Trophoblast cell (in vitro differentiated cells and primary cell): Measurements from ENCODE around the gene TLE4.
"Not testable (repeated sequence)": the region's sequence is repeated elsewhere in the genome, so short reads cannot be mapped to it uniquely, and the experiment has no call there.

Experiments
- DNase-seq, 2 donors: peaks; one replicate each; pipeline ENCODE4 v3.0.0-alpha.2; 2016
- H2AFZ ChIP-seq: 2 replicates; pipeline ENCODE4 v1.6.1; 2013; ENCODE audit warnings: low read length, moderate library complexity, mild to moderate bottlenecking; ENCODE audit not compliant: insufficient read depth, poor library complexity
- H2AK5ac ChIP-seq: 2 replicates; pipeline ENCODE4 v1.6.1; 2013; ENCODE audit warnings: mild to moderate bottlenecking, low read length
- H2BK120ac ChIP-seq: 2 replicates; pipeline ENCODE4 v1.6.1; 2013; ENCODE audit warnings: low read length, mild to moderate bottlenecking, moderate library complexity; ENCODE audit not compliant: insufficient read depth, poor library complexity
- H2BK12ac ChIP-seq: 2 replicates; pipeline ENCODE4 v1.6.1; 2013; ENCODE audit warnings: mild to moderate bottlenecking, low read length, moderate library complexity
- H2BK5ac ChIP-seq: 2 replicates; pipeline ENCODE4 v1.6.1; 2013; ENCODE audit warnings: low read length, low read depth, moderate library complexity, mild to moderate bottlenecking; ENCODE audit not compliant: poor library complexity
- H3K14ac ChIP-seq: 2 replicates; pipeline ENCODE4 v1.6.1; 2013; ENCODE audit warnings: mild to moderate bottlenecking, low read length
- H3K18ac ChIP-seq: 2 replicates; pipeline ENCODE4 v1.6.1; 2013; ENCODE audit warnings: mild to moderate bottlenecking, low read length
- H3K23ac ChIP-seq: 2 replicates; pipeline ENCODE4 v1.6.1; 2013; ENCODE audit warnings: low read length
- H3K27ac ChIP-seq: 2 replicates; pipeline ENCODE4 v1.5.1; 2013; ENCODE audit warnings: low read depth, mild to moderate bottlenecking, inconsistent platforms, low read length, moderate library complexity
- H3K27me3 ChIP-seq: 2 replicates; pipeline ENCODE4 v1.6.1; 2013; ENCODE audit warnings: inconsistent platforms, mild to moderate bottlenecking, low read length, moderate library complexity; ENCODE audit not compliant: insufficient read depth
- H3K36me3 ChIP-seq, 2 experiments: 1 replicate in 1 of 2; 2 replicates in 1 of 2; pipeline ENCODE4 v1.6.1; 2013; ENCODE audit warnings: low read length in 2 of 2, mild to moderate bottlenecking in 2 of 2, moderate library complexity in 1 of 2; ENCODE audit not compliant: insufficient read depth in 2 of 2, control insufficient read depth in 1 of 2
- H3K4ac ChIP-seq: 2 replicates; pipeline ENCODE4 v1.6.1; 2013; ENCODE audit warnings: low read depth, mild to moderate bottlenecking, low read length, moderate library complexity
- H3K4me1 ChIP-seq, 2 experiments: 1 replicate in 1 of 2; 2 replicates in 1 of 2; pipeline ENCODE4 v1.6.1; 2013; ENCODE audit warnings: low read length in 2 of 2, mild to moderate bottlenecking in 2 of 2, moderate library complexity in 1 of 2; ENCODE audit not compliant: insufficient read depth in 2 of 2, control insufficient read depth in 1 of 2
- H3K4me2 ChIP-seq: 2 replicates; pipeline ENCODE4 v1.6.1; 2013; ENCODE audit warnings: inconsistent platforms, mild to moderate bottlenecking, low read length, moderate library complexity
- H3K4me3 ChIP-seq: 2 replicates; pipeline ENCODE4 v1.5.1; 2013; ENCODE audit warnings: mild to moderate bottlenecking, low read depth, low read length, inconsistent platforms
- H3K79me1 ChIP-seq: one replicate; pipeline ENCODE4 v1.6.1; 2013; ENCODE audit warnings: low read length
- H3K79me2 ChIP-seq: 2 replicates; pipeline ENCODE4 v1.6.1; 2013; ENCODE audit warnings: low read length, mild to moderate bottlenecking; ENCODE audit not compliant: control insufficient read depth, insufficient read depth, poor library complexity
- H3K9ac ChIP-seq: 2 replicates; pipeline ENCODE4 v1.6.1; 2013; ENCODE audit warnings: mild to moderate bottlenecking, low read length
- H3K9me3 ChIP-seq: 2 replicates; pipeline ENCODE4 v1.6.1; 2013; ENCODE audit warnings: low read depth, mild to moderate bottlenecking, control low read depth, inconsistent platforms, low read length; ENCODE audit not compliant: insufficient read depth
- H4K12ac ChIP-seq: 2 replicates; pipeline ENCODE4 v1.6.1; 2013; ENCODE audit warnings: low read depth, mild to moderate bottlenecking, low read length, moderate library complexity
- H4K8ac ChIP-seq: 2 replicates; pipeline ENCODE4 v1.6.1; 2013; ENCODE audit warnings: low read depth, mild to moderate bottlenecking, low read length, moderate library complexity
- H4K91ac ChIP-seq: one replicate; pipeline ENCODE4 v1.6.1; 2013; ENCODE audit warnings: low read depth, mild to moderate bottlenecking, low read length, moderate library complexity
- WGBS: extraction: QIAGEN DNeasy Blood & Tissue Kit; methylation state at CpG from one replicate; pipeline ENCODE4 v1.1.7; 2013; ENCODE audit warnings: missing lambda C conversion rate; ENCODE audit not compliant: insufficient read length, insufficient coverage; ENCODE audit errors: extremely low coverage; 5-methylcytosine and 5-hydroxymethylcytosine counted together

TLE4 gene

GRCh38 chr9:79639354-79639753, 67.6 kb downstream of the TLE4 start:
- Histone ChIP-seq H3K23ac (no peak overlapping the region), H3K4me1 (peaks cover 0 to 2% of the 10 kb centered on the region in 2 experiments), H3K27me3 (no peaks in the 10 kb centered on the region), H3K9ac (no peak overlapping the region), H3K4me2 (no peak overlapping the region), H4K8ac (no peak overlapping the region), H3K14ac (no peak overlapping the region), H3K4ac (no peak overlapping the region), H3K9me3 (no peaks in the 10 kb centered on the region), H3K18ac (no peak overlapping the region), H2BK120ac (no peak overlapping the region), H3K36me3 (peaks cover 2 to 5% of the 10 kb centered on the region in 2 experiments), H3K4me3 (no peak overlapping the region), H3K79me1 (no peaks in the 10 kb centered on the region), H2BK12ac (no peak overlapping the region), H4K91ac (no peak overlapping the region), H2AK5ac (no peak overlapping the region), H3K27ac (no peak overlapping the region), H3K79me2 (peaks cover 2% of the 10 kb centered on the region), H2BK5ac (no peak overlapping the region), H2AFZ (no peak overlapping the region), H4K12ac (no peak overlapping the region)
- no peak for DNase-seq
- no CpG with 5 or more reads among the region's 1 CpG for WGBS

GRCh38 chr9:79640067-79640466, 68.3 kb downstream of the TLE4 start:
- H4K8ac ChIP-seq, H3K9ac ChIP-seq, H3K36me3 ChIP-seq, H3K27ac ChIP-seq, H3K4me3 ChIP-seq, H2AFZ ChIP-seq, H2BK120ac ChIP-seq, H3K9me3 ChIP-seq, H3K4me1 ChIP-seq, H4K12ac ChIP-seq, H3K18ac ChIP-seq, H2BK12ac ChIP-seq, H3K79me1 ChIP-seq, H3K14ac ChIP-seq, H2AK5ac ChIP-seq, DNase-seq, H3K27me3 ChIP-seq, H3K4ac ChIP-seq, H3K79me2 ChIP-seq, H4K91ac ChIP-seq, H3K23ac ChIP-seq, H3K4me2 ChIP-seq, H2BK5ac ChIP-seq: not testable (repeated sequence)
- whole genome bisulfite sequencing, result no CpG with 5 or more reads among the region's 3 CpGs

GRCh38 chr9:79641070-79641469, 69.3 kb downstream of the TLE4 start:
- no peak overlapping the region for H3K9ac ChIP-seq
- H2BK5ac ChIP-seq, result no peak overlapping the region
- no CpG with 5 or more reads among the region's 1 CpG for whole genome bisulfite sequencing
- H3K4me2 ChIP-seq, result no peak overlapping the region
- H2AFZ ChIP-seq, result no peak overlapping the region
- H3K36me3 ChIP-seq, result peaks cover 6 to 8% of the 10 kb centered on the region in 2 experiments
- H4K91ac ChIP-seq, result no peak overlapping the region
- no peak overlapping the region for H3K18ac ChIP-seq
- H3K79me2 ChIP-seq, result peaks cover 2% of the 10 kb centered on the region
- H2BK120ac ChIP-seq, result no peak overlapping the region
- no peak overlapping the region for H3K27ac ChIP-seq
- no peak overlapping the region for H3K4me3 ChIP-seq
- no peaks in the 10 kb centered on the region for H3K79me1 ChIP-seq
- H2BK12ac ChIP-seq, result no peak overlapping the region
- H3K27me3 ChIP-seq, result no peaks in the 10 kb centered on the region
- H3K23ac ChIP-seq, result no peak overlapping the region
- DNase-seq, result no peak
- H4K8ac ChIP-seq, result no peak overlapping the region
- no peak overlapping the region for H3K14ac ChIP-seq
- no peaks in the 10 kb centered on the region for H3K9me3 ChIP-seq
- H3K4me1 ChIP-seq, result peaks cover 0 to 2% of the 10 kb centered on the region in 2 experiments
- H3K4ac ChIP-seq, result no peak overlapping the region
- H2AK5ac ChIP-seq, result no peak overlapping the region
- no peak overlapping the region for H4K12ac ChIP-seq

- H2AFZ ChIP-seq, result no peak overlapping the region
- H3K79me1 ChIP-seq, result no peaks in the 10 kb centered on the region
- H3K18ac ChIP-seq, result no peak overlapping the region
- H3K9me3 ChIP-seq, result no peaks in the 10 kb centered on the region
- H2BK12ac ChIP-seq, result no peak overlapping the region
- no peak overlapping the region for H4K8ac ChIP-seq
- no peak overlapping the region for H2BK5ac ChIP-seq
- no peak overlapping the region for H3K27ac ChIP-seq
- H3K79me2 ChIP-seq, result no peaks in the 10 kb centered on the region
- H3K4me2 ChIP-seq, result no peak overlapping the region
- peaks cover 6 to 7% of the 10 kb centered on the region in 2 experiments for H3K36me3 ChIP-seq
- no peak overlapping the region for H3K23ac ChIP-seq
- H2BK120ac ChIP-seq, result no peak overlapping the region
- no peak overlapping the region for H3K14ac ChIP-seq
- H3K27me3 ChIP-seq, result no peaks in the 10 kb centered on the region
- H2AK5ac ChIP-seq, result no peak overlapping the region
- DNase-seq, result no peak
- no CpG with 5 or more reads among the region's 2 CpGs for WGBS
- H3K4me3 ChIP-seq, result no peak overlapping the region
- no peak overlapping the region for H4K12ac ChIP-seq
- H4K91ac ChIP-seq, result no peak overlapping the region
- H3K4ac ChIP-seq, result no peak overlapping the region
- no peak overlapping the region for H3K9ac ChIP-seq
- H3K4me1 ChIP-seq, result no peaks in the 10 kb centered on the region
These were observed 70.9 kb downstream of the TLE4 start for GRCh38 chr9:79642671-79643070.
